ENCODE data around the gene ADGRD1.

ADGRD1 gene

GRCh38 chr12:131093971-131094830, 140.5 kb downstream of the ADGRD1 start:
- no peak for DNase-seq

DNA sequence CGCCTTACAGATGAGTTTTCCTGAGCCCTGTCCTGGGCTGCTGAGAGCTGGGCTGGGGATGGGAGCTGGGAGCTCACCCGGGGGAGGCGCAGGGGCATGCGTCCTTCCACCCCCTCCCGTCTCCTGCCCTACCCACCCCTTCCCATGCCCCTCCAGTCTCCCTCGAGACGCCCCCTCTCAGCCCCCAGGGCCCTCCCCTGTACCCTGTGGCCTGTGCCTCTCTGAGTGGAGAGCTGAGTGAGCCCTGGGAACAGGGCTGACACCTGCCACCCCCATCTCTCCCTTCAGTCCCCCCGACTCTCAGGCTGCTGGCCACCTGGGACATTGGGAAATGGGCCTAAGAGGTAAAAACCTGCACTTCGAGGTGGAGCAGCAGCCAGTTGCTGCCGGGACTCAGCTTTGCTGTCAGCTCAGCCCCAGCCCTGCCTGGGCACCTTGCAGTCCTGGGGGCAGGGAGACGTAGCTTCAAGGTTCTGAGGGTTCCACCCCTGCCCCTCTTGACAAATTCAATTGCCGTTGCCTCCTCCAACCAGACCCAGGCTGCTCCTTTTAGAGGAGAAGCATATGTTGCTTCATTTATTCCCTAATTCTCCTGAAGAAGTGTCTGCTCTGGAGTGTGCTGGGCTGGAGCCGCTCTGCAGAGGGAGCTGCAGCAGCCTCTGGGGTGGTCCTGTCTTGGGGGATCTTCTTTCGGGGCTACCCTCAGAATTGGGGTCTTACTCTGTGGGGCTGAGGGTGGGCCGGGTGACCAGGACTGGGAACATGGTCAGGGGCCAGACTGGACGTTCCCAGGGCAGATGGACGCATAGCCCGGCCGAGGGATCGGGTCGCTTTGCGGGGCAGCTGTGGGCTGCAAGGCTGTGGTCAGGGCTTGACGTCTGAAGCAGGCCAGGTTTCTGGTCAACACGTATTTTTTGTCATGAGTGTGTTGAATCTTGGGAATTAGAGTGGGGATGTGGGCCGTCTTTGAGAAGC, 141.4 kb downstream of the ADGRD1 start:
- no peak for DNase-seq

- no peak for DNase-seq
Measured at GRCh38 chr12:131095826-131096680, 142.3 kb downstream of the ADGRD1 start.

DNA sequence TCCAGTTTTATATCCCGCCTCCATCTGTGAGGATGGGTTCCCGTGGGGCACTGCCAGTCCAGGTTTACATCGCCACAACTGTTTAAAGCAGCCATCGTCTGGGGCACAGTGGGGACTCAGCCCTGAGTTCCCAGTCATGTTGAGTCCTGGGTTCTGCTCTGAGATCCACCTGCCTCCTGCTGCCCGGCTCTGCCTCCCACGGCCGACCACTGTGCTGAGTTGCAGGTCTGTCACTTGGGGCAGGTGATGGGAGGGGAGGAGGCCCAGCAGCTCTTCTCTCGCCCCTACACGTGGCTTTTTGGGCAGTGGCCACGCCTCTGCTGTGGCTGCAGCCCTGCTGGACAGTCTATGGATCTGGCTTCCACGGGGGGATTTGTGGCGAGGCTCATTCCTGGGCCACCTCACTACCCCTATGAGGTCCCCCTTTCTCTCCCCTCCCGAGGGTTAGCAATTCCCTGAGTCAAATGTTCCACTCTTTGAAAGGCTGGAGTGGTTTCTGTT, 143.0 kb downstream of the ADGRD1 start:
- no peak for DNase-seq

- no peak for DNase-seq
Measured at GRCh38 chr12:131097202-131098177, 143.8 kb downstream of the ADGRD1 start.

- DNase-seq: no peak
Measured at GRCh38 chr12:131098178-131098981, 144.7 kb downstream of the ADGRD1 start.

DNA sequence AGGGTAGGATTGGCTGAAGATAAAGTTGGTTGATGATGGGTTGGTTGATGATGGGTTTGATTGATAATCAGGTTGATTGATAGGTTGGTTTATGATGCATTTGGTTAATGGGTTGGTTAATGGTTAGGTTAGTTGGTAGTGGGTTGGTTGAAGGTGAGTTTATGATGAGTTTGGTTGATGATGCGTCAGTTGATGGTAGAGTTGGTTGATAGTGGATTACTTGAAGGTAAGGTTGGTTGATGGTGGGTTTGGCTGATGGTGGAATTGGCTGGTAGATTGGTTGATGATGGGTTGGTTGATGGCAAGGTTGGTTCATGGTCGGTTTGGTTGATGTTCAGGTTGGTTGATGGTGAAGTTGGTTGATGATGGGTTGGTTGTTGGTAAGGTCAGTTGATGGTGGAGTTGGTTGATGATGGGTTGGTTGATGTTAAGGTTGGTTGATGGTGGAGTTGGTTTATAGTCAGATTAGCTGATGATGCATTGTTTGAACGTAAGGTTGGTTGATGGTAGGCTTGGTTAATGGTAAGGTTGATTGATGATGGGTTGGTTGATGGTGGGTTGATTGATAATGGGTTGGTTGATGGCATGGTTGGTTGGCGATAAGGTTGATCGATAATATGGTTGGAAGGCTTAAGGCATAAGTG, 146.4 kb downstream of the ADGRD1 start:
- no peak for DNase-seq

DNA sequence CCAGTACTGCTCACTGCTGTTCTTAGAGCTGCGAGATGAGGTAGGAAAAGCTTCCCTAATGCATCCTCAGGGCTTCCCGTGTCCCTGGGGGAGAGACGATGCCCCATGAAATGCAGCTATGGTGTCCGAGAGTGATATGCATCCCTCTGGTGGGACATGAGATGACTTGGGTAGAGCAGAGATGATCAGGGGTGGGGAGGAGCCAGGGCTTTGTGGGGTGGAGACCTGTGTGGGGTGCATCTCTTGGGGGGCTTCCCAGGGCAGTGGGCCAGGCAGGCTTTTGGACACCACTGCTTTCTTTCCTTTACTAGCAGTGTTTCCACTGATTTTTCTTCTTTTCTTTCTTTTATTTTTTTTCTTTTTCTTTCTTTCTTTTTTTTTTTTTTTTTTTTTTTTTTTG, 147.3 kb downstream of the ADGRD1 start:
- no peak for DNase-seq

GRCh38 chr12:131101703-131102492, 148.2 kb downstream of the ADGRD1 start:
- DNase-seq: no peak

DNA sequence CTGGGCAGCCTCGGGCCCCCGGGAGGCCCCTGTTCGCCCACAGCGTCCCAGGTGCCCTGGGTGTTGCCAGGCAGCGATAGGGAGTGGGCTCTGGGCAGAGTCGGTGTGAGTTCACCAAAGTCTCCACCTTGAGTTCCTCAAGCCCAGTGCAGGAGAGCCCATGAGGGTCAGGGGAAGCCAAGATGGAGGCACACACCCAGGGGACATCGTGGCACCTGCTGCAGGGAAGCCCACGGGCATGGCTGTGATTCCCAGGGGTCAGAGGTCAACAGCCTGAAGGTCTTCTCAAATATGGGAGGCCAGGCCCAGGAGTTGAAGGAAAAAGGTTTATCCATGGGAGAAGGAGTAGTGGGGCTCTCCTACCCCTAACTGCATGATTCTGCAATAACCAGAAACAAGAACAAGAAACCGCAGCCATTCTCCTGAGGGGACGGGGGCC, 148.8 kb downstream of the ADGRD1 start:
- no peak for DNase-seq

DNA sequence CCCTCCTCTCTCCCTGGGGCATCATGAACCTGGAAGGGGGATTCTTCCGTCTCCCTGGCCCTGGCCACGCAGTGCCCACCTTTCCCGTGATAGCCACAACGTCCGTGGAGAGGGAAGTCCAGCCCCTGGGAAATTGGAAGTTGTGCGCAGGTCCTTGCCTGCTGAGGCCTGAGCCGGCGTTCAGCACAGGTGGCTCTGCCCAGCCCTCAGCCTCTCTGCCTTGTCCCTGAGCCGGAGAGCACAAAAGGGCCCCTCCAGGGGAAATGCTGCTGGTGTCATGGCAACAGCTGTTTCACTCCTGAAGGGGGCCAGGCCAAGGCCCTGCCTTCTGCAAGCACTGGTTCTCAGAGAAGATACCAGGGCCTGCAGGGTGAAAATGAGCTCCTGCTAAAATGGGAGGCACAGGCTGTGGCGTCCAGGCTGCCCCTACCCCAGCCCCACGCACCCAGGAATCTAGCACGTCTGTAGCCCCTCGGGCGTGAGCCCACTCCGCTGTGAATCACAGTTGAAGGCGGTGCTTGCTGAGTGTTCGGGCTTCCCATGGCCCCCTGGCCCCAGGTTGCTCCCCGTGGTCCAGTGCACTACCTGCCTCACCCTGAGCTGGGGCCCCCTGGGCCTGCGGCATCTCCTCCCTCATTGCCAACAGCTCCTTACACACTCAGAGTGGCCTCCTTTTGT, 149.4 kb downstream of the ADGRD1 start:
- DNase-seq: no peak

GRCh38 chr12:131103669-131104462, 150.2 kb downstream of the ADGRD1 start:
- no peak for DNase-seq

GRCh38 chr12:131104463-131105350, 151.0 kb downstream of the ADGRD1 start:
- peak; percentile 62 for DNase-seq

- DNase-seq: no peak
Measured at GRCh38 chr12:131105351-131105735, 151.6 kb downstream of the ADGRD1 start.

- no peak for DNase-seq
Measured at GRCh38 chr12:131105736-131106348, 152.1 kb downstream of the ADGRD1 start.
